Measurements from ENCODE around the gene PPIG.

The PPIG gene

DNA sequence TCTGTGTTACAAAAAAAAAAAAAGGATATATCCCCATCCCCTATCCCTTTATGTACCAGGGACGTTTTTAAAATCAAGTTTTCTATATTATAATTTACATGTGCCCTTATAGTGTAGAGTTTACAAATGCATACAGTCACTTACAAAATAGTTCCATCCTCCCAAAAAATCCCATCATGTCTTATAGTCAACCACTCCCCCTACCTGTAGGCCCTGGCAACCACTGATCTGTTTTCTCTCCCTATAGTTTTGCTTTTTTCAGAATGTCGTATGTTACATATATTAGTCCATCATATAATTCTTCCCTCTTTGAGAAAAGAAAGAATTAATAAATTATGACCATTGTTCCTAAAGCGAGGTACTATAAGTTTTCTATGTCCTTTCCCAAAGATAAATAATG lies 92.2 kb downstream of the PPIG start:
- Histone ChIP-seq H3K4me1 (ENCODE audit: insufficient read depth, low read length) (no peaks in the 10 kb centered on the region), H3K27me3 (ENCODE audit: insufficient read depth, low read length, poor library complexity) (peaks cover 4% of the 10 kb centered on the region), H3K79me2 (ENCODE audit: insufficient read depth, low read length) (no peaks in the 10 kb centered on the region), H4K20me1 (ENCODE audit: insufficient read depth, low read length) (no peaks in the 10 kb centered on the region), H3K27ac (ENCODE audit: low read length) (no peak overlapping the region), H2AFZ (ENCODE audit: low read depth, low read length) (no peak overlapping the region), H3K9me3 (ENCODE audit: insufficient read depth, low read length, severe bottlenecking) (no peaks in the 10 kb centered on the region), H3K36me3 (ENCODE audit: insufficient read depth, low read length) (no peaks in the 10 kb centered on the region), H3K9ac (ENCODE audit: low read depth, low read length) (no peak overlapping the region), H3K4me2 (ENCODE audit: insufficient read depth, low read length) (no peak overlapping the region), H3K4me3 (ENCODE audit: low read depth in 1 of 2, low read length in 2 of 2) (no peak overlapping the region)
- TF ChIP-seq, protein P1, sequence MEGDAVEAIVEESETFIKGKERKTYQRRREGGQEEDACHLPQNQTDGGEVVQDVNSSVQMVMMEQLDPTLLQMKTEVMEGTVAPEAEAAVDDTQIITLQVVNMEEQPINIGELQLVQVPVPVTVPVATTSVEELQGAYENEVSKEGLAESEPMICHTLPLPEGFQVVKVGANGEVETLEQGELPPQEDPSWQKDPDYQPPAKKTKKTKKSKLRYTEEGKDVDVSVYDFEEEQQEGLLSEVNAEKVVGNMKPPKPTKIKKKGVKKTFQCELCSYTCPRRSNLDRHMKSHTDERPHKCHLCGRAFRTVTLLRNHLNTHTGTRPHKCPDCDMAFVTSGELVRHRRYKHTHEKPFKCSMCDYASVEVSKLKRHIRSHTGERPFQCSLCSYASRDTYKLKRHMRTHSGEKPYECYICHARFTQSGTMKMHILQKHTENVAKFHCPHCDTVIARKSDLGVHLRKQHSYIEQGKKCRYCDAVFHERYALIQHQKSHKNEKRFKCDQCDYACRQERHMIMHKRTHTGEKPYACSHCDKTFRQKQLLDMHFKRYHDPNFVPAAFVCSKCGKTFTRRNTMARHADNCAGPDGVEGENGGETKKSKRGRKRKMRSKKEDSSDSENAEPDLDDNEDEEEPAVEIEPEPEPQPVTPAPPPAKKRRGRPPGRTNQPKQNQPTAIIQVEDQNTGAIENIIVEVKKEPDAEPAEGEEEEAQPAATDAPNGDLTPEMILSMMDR (IDR thresholded peaks at IDR 0.05; ENCODE audit: borderline replicate concordance, extremely low read depth, low read length, poor library complexity, severe bottlenecking) = no peak
- TF ChIP-seq EZH2 (IDR thresholded peaks at IDR 0.05; ENCODE audit: borderline replicate concordance, low read depth, low read length, severe bottlenecking) = no peak
- no peak for ATAC-seq (ENCODE audit: insufficient read depth, low read depth)
- DNase-seq = no peak

DNA sequence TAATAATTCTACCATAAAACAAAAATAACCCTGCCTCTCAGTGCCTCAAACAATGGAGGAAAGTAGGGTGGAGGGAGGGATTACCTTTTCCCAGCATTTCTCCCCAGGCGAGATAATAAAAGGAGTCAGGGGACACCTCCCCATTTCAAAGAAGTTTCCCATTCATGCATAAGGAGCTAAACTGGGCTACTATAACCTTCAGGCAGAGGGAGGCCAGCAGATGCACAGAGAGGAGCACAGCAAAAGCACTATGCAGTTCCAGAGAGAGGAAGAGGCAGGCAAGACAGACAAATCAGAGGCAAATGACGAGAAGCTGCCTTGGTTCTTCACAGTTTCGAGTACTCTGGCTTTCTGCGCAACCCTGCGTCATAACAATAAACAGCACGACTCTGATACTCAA lies 92.7 kb downstream of the PPIG start:
- H3K4me2 ChIP-seq (ENCODE audit: insufficient read depth, low read length) = no peak overlapping the region
- DNase-seq = no peak
- no peaks in the 10 kb centered on the region for H3K4me1 ChIP-seq (ENCODE audit: insufficient read depth, low read length)
- no peak for TF ChIP-seq EZH2 (IDR thresholded peaks at IDR 0.05; ENCODE audit: borderline replicate concordance, low read depth, low read length, severe bottlenecking)
- TF ChIP-seq, protein P1 (IDR thresholded peaks at IDR 0.05; ENCODE audit: borderline replicate concordance, extremely low read depth, low read length, poor library complexity, severe bottlenecking) = no peak
- no peaks in the 10 kb centered on the region for H3K9me3 ChIP-seq (ENCODE audit: insufficient read depth, low read length, severe bottlenecking)
- no peak overlapping the region for H3K9ac ChIP-seq (ENCODE audit: low read depth, low read length)
- no peak overlapping the region for H3K27ac ChIP-seq (ENCODE audit: low read length)
- H3K36me3 ChIP-seq (ENCODE audit: insufficient read depth, low read length) = no peaks in the 10 kb centered on the region
- no peaks in the 10 kb centered on the region for H4K20me1 ChIP-seq (ENCODE audit: insufficient read depth, low read length)
- H2AFZ ChIP-seq (ENCODE audit: low read depth, low read length) = no peak overlapping the region
- no peaks in the 10 kb centered on the region for H3K79me2 ChIP-seq (ENCODE audit: insufficient read depth, low read length)
- H3K4me3 ChIP-seq (ENCODE audit: low read depth in 1 of 2, low read length in 2 of 2) = no peak overlapping the region
- no peak for ATAC-seq (ENCODE audit: insufficient read depth, low read depth)
- peaks cover 4% of the 10 kb centered on the region for H3K27me3 ChIP-seq (ENCODE audit: insufficient read depth, low read length, poor library complexity)

DNA sequence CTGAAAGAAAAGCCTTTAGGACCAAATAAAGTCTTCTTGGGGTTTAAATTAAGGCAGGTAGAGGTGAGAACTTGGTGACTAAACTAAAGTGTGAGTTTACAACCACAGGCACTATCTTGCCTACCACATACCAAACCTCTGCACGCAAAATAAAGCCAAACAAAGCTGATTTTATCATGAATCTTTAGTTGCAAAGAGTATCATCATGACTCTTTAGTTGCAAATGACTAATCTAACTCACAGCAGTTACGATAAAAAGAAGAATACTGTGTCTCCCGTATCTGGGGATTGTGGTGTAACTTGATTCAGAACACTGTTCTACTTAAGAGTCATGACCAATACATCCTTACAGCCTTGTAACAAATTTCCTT lies 98.9 kb downstream of the PPIG start:
- ATAC-seq (ENCODE audit: insufficient read depth, low read depth) (no peak), DNase-seq (no peak)
- Histone ChIP-seq H3K27me3 (ENCODE audit: insufficient read depth, low read length, poor library complexity) (no peaks in the 10 kb centered on the region), H4K20me1 (ENCODE audit: insufficient read depth, low read length) (no peaks in the 10 kb centered on the region), H3K4me1 (ENCODE audit: insufficient read depth, low read length) (no peaks in the 10 kb centered on the region), H3K79me2 (ENCODE audit: insufficient read depth, low read length) (no peaks in the 10 kb centered on the region), H3K9me3 (ENCODE audit: insufficient read depth, low read length, severe bottlenecking) (no peaks in the 10 kb centered on the region), H3K4me3 (ENCODE audit: low read depth in 1 of 2, low read length in 2 of 2) (no peak overlapping the region), H3K4me2 (ENCODE audit: insufficient read depth, low read length) (no peak overlapping the region), H2AFZ (ENCODE audit: low read depth, low read length) (no peak overlapping the region), H3K27ac (ENCODE audit: low read length) (no peak overlapping the region), H3K9ac (ENCODE audit: low read depth, low read length) (no peak overlapping the region), H3K36me3 (ENCODE audit: insufficient read depth, low read length) (no peaks in the 10 kb centered on the region)
- TF ChIP-seq, protein P1 (IDR thresholded peaks at IDR 0.05; ENCODE audit: borderline replicate concordance, extremely low read depth, low read length, poor library complexity, severe bottlenecking) = no peak
- TF ChIP-seq EZH2 (IDR thresholded peaks at IDR 0.05; ENCODE audit: borderline replicate concordance, low read depth, low read length, severe bottlenecking) = no peak
